Measurements from ENCODE around the gene NPHS1.

DNA sequence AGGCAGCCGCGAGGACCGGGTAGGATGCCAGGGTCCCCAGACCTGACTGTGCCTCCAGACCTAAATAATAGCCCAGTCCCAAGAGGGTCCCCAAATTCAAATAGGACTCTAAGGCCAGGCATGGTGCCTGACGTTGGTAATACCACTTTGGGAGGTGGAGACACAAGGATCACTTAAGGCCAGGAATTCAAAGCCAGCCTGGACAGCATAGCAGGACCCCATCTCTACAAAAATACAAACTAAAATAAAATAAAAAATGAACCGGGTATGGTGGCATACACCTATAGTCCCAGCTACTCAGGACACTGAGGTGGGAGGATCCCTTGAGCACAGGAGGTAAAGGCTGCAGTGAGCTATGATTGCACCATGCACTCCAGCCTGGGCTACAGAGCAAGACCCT is 10.7 kb upstream of the NPHS1 start:
- TF ChIP-seq TAF1 (conservative IDR thresholded peaks at IDR 0.05) (no peak), RAD21 (IDR thresholded peaks at IDR 0.05) (no peak), JUND (IDR thresholded peaks at IDR 0.05) (no peak)
- TF ChIP-seq, protein P1, sequence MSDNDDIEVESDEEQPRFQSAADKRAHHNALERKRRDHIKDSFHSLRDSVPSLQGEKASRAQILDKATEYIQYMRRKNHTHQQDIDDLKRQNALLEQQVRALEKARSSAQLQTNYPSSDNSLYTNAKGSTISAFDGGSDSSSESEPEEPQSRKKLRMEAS (IDR thresholded peaks at IDR 0.05), result no peak
- TF ChIP-seq, protein P2, sequence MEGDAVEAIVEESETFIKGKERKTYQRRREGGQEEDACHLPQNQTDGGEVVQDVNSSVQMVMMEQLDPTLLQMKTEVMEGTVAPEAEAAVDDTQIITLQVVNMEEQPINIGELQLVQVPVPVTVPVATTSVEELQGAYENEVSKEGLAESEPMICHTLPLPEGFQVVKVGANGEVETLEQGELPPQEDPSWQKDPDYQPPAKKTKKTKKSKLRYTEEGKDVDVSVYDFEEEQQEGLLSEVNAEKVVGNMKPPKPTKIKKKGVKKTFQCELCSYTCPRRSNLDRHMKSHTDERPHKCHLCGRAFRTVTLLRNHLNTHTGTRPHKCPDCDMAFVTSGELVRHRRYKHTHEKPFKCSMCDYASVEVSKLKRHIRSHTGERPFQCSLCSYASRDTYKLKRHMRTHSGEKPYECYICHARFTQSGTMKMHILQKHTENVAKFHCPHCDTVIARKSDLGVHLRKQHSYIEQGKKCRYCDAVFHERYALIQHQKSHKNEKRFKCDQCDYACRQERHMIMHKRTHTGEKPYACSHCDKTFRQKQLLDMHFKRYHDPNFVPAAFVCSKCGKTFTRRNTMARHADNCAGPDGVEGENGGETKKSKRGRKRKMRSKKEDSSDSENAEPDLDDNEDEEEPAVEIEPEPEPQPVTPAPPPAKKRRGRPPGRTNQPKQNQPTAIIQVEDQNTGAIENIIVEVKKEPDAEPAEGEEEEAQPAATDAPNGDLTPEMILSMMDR (IDR thresholded peaks at IDR 0.05; ENCODE audit: low read depth, low read length, missing input control), result no peak
- TF ChIP-seq, protein P3, sequence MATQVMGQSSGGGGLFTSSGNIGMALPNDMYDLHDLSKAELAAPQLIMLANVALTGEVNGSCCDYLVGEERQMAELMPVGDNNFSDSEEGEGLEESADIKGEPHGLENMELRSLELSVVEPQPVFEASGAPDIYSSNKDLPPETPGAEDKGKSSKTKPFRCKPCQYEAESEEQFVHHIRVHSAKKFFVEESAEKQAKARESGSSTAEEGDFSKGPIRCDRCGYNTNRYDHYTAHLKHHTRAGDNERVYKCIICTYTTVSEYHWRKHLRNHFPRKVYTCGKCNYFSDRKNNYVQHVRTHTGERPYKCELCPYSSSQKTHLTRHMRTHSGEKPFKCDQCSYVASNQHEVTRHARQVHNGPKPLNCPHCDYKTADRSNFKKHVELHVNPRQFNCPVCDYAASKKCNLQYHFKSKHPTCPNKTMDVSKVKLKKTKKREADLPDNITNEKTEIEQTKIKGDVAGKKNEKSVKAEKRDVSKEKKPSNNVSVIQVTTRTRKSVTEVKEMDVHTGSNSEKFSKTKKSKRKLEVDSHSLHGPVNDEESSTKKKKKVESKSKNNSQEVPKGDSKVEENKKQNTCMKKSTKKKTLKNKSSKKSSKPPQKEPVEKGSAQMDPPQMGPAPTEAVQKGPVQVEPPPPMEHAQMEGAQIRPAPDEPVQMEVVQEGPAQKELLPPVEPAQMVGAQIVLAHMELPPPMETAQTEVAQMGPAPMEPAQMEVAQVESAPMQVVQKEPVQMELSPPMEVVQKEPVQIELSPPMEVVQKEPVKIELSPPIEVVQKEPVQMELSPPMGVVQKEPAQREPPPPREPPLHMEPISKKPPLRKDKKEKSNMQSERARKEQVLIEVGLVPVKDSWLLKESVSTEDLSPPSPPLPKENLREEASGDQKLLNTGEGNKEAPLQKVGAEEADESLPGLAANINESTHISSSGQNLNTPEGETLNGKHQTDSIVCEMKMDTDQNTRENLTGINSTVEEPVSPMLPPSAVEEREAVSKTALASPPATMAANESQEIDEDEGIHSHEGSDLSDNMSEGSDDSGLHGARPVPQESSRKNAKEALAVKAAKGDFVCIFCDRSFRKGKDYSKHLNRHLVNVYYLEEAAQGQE (IDR thresholded peaks at IDR 0.05), result no peak

Measured in liver (tissue), 3 donors.